H9 (cell line): Measurements from ENCODE around the gene APPL1. TPM values are rescaled to one million over a fixed set of nuclear protein-coding genes. Genes with fewer than 3 reads are reported as not detected.

Experiments
- DNase-seq: peaks from one replicate; pipeline ENCODE4 v3.0.0-alpha.2; 2017
- H2AFZ ChIP-seq: one replicate; pipeline ENCODE4 v1.6.1; 2013; ENCODE audit warnings: mild to moderate bottlenecking, low read length, control low read depth, moderate library complexity
- H2AK5ac ChIP-seq: 2 replicates; pipeline ENCODE4 v1.6.1; 2013; ENCODE audit warnings: low read length, control low read depth, mixed read lengths; ENCODE audit not compliant: insufficient read length
- H2BK120ac ChIP-seq: one replicate; pipeline ENCODE4 v1.6.1; 2013; ENCODE audit warnings: low read depth, mild to moderate bottlenecking, low read length, control low read depth, inconsistent platforms; ENCODE audit not compliant: poor library complexity, severe bottlenecking
- H2BK12ac ChIP-seq: 2 replicates; pipeline ENCODE4 v1.6.1; 2013; ENCODE audit warnings: low read length, control low read depth, mixed read lengths, low read depth; ENCODE audit not compliant: insufficient read length
- H2BK15ac ChIP-seq: 2 replicates; pipeline ENCODE4 v1.6.1; 2013; ENCODE audit warnings: low read depth, low read length, control low read depth
- H2BK20ac ChIP-seq: one replicate; pipeline ENCODE4 v1.6.1; 2013; ENCODE audit warnings: low read depth, mild to moderate bottlenecking, low read length, control low read depth, inconsistent platforms; ENCODE audit not compliant: poor library complexity, severe bottlenecking
- H2BK5ac ChIP-seq: 2 replicates; pipeline ENCODE4 v1.6.1; 2013; ENCODE audit warnings: low read length, control low read depth, mixed read lengths; ENCODE audit not compliant: insufficient read length
- H3K14ac ChIP-seq: 2 replicates; pipeline ENCODE4 v1.6.1; 2013; ENCODE audit warnings: low read length, control low read depth; ENCODE audit not compliant: insufficient read depth
- H3K18ac ChIP-seq: 2 replicates; pipeline ENCODE4 v1.6.1; 2013; ENCODE audit warnings: low read depth, mild to moderate bottlenecking, mixed read lengths, low read length, control low read depth; ENCODE audit not compliant: insufficient read length
- H3K23ac ChIP-seq: 2 replicates; pipeline ENCODE4 v1.6.1; 2013; ENCODE audit warnings: low read length, control low read depth, mixed read lengths, low read depth; ENCODE audit not compliant: insufficient read length
- H3K23me2 ChIP-seq: 2 replicates; pipeline ENCODE4 v1.6.1; 2013; ENCODE audit warnings: low read depth, mild to moderate bottlenecking, mixed read lengths, low read length, control low read depth; ENCODE audit not compliant: insufficient read length, poor library complexity, severe bottlenecking
- H3K27ac ChIP-seq: 2 replicates; pipeline ENCODE4 v1.5.1; 2013; ENCODE audit warnings: low read length, control low read depth, mixed read lengths, low read depth; ENCODE audit not compliant: insufficient read length
- H3K27me3 ChIP-seq: 2 replicates; pipeline ENCODE4 v1.6.1; 2013; ENCODE audit warnings: low read length, control low read depth, inconsistent platforms; ENCODE audit not compliant: insufficient read depth
- H3K4ac ChIP-seq: 2 replicates; pipeline ENCODE4 v1.6.1; 2013; ENCODE audit warnings: low read depth, mild to moderate bottlenecking, control low read depth, inconsistent platforms, low read length, moderate library complexity
- H3K4me1 ChIP-seq: 2 replicates; pipeline ENCODE4 v1.6.1; 2013; ENCODE audit warnings: low read length, control low read depth, inconsistent platforms; ENCODE audit not compliant: insufficient read depth
- H3K4me2 ChIP-seq: 2 replicates; pipeline ENCODE4 v1.6.1; 2013; ENCODE audit warnings: low read length, control low read depth, mixed read lengths; ENCODE audit not compliant: insufficient read length, insufficient read depth
- H3K56ac ChIP-seq: 2 replicates; pipeline ENCODE4 v1.6.1; 2013; ENCODE audit warnings: low read depth, mild to moderate bottlenecking, mixed read lengths, low read length, control low read depth; ENCODE audit not compliant: insufficient read length
- H3K79me1 ChIP-seq: 2 replicates; pipeline ENCODE4 v1.6.1; 2013; ENCODE audit warnings: low read depth, mild to moderate bottlenecking, moderate library complexity, low read length, control low read depth, inconsistent platforms; ENCODE audit not compliant: insufficient read depth, poor library complexity, severe bottlenecking
- H3K79me2 ChIP-seq: 2 replicates; pipeline ENCODE4 v1.6.1; 2013; ENCODE audit warnings: low read length, control low read depth, inconsistent platforms; ENCODE audit not compliant: insufficient read depth
- H3K9ac ChIP-seq: 2 replicates; pipeline ENCODE4 v1.6.1; 2013; ENCODE audit warnings: low read length, control low read depth, mixed read lengths; ENCODE audit not compliant: insufficient read length; ENCODE audit errors: extremely low read depth
- H3K9me3 ChIP-seq: one replicate; pipeline ENCODE4 v1.6.1; 2013; ENCODE audit warnings: low read depth, low read length, inconsistent platforms; ENCODE audit not compliant: control insufficient read depth
- H3T11ph ChIP-seq: one replicate; pipeline ENCODE4 v1.6.1; 2013; ENCODE audit warnings: mild to moderate bottlenecking, low read length, control low read depth, inconsistent platforms
- H4K20me1 ChIP-seq: one replicate; pipeline ENCODE4 v1.6.1; 2013; ENCODE audit not compliant: control insufficient read depth, insufficient read length, insufficient read depth
- H4K5ac ChIP-seq: 2 replicates; pipeline ENCODE4 v1.6.1; 2013; ENCODE audit warnings: low read depth, mild to moderate bottlenecking, mixed read lengths, low read length, control low read depth; ENCODE audit not compliant: insufficient read length
- H4K8ac ChIP-seq: replicated peaks from 2 replicates; pipeline ENCODE4 v1.6.1; 2013; ENCODE audit warnings: low read length, control low read depth, mixed read lengths, low read depth; ENCODE audit not compliant: insufficient read length
- H4K91ac ChIP-seq: 2 replicates; pipeline ENCODE4 v1.6.1; 2013; ENCODE audit warnings: low read depth, mild to moderate bottlenecking, moderate library complexity, mixed read lengths, low read length, control low read depth; ENCODE audit not compliant: insufficient read length
- H3K27ac Mint-ChIP-seq, 3 experiments: 2 replicates in 2 of 3; 3 replicates in 1 of 3; pipeline ENCODE4 v1.8.0; 2020 to 2021; ENCODE audit warnings: mixed read lengths in 3 of 3, mild to moderate bottlenecking in 1 of 3, moderate library complexity in 1 of 3
- H3K27me3 Mint-ChIP-seq: 2 replicates; pipeline ENCODE4 v1.8.0; 2021; ENCODE audit warnings: low read depth, mild to moderate bottlenecking, moderate library complexity, mixed read lengths
- H3K36me3 Mint-ChIP-seq, 3 experiments: 2 replicates in 2 of 3; 3 replicates in 1 of 3; pipeline ENCODE4 v1.8.0; 2020 to 2021; ENCODE audit warnings: low read depth in 3 of 3, mixed read lengths in 3 of 3; ENCODE audit not compliant: insufficient read depth in 1 of 3
- H3K4me1 Mint-ChIP-seq, 2 experiments: 2 replicates each; pipeline ENCODE4 v1.8.0; 2020; ENCODE audit warnings: mixed read lengths in 2 of 2
- H3K4me3 Mint-ChIP-seq, 2 experiments: 2 replicates in 1 of 2; 3 replicates in 1 of 2; pipeline ENCODE4 v1.8.0; 2020 to 2021; ENCODE audit warnings: mild to moderate bottlenecking in 2 of 2, mixed read lengths in 2 of 2, moderate library complexity in 1 of 2
- H3K9me3 Mint-ChIP-seq, 2 experiments: 2 replicates in 1 of 2; 3 replicates in 1 of 2; pipeline ENCODE4 v1.8.0; 2020; ENCODE audit warnings: mild to moderate bottlenecking in 2 of 2, mixed read lengths in 2 of 2, moderate library complexity in 1 of 2
- WGBS: extraction: QIAGEN DNeasy Blood & Tissue Kit; methylation state at CpG from one replicate; pipeline ENCODE4 v1.1.7; 2013; ENCODE audit warnings: missing lambda C conversion rate, low lambda C conversion rate, mixed read lengths; ENCODE audit not compliant: insufficient read length; ENCODE audit errors: extremely low coverage; 5-methylcytosine and 5-hydroxymethylcytosine counted together
- total RNA-seq: library from RNA; stranded (reverse); gene quantifications from 2 replicates; pipeline ENCODE4 v1.2.1, GENCODE V29; 2021
- TF ChIP-seq, protein P1 (sequence below): fragments of 200-600 bp; sonication (generic); conservative IDR thresholded peaks from 3 replicates; pipeline ENCODE4 v1.8.0; 2021; ENCODE audit warnings: antibody characterized with exemption, mild to moderate bottlenecking

The APPL1 gene
- total RNA-seq, 1 experiment from 2014 or later = 34.4 TPM

DNA sequence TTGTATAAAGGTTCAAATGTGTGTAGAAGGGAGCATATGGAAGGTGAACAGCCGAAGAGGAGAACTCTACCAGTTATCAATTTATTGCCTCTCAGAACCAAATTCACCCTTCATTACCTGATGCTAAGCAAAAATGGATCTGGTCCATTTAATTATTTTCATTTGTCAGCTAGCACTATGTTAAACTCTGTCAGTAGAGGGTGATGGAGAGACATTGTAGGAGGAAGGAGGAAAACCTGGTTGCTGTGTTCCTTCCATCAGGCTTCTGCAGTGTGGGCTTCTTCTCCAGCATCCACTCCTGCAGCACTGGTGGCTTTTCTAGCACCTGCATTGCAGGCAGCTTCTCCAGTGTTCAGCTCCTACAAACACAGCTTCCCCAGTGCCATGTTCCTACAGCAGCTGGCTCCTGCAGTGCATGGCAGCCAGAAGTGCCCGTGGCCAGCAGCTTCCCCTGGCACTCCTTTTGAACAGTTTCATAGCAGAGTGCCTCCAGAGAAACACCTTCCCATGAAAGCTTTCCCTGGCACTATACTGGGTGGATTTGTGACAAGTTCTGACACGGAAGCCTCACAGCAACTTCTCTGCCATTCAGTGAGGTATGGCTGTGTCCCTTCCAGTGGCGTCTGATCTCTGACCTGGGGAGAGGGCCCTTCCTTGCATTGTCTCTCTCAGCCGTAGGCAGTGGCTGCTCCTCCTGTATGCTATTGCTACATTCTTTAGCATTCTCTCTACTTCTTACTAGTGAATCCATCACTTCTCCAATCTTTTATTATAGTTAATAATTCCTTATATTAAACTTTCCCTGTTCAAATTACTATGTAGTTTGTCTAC is 47.7 kb upstream of the APPL1 start:
- no peak overlapping the region for H4K8ac ChIP-seq
- no peak overlapping the region for H2AK5ac ChIP-seq
- no peak overlapping the region for H3K4me2 ChIP-seq
- no peak overlapping the region for H2BK15ac ChIP-seq
- no peak overlapping the region for H3K4ac ChIP-seq
- Mint-ChIP-seq H3K9me3 (peaks cover 3 to 6% of the 10 kb centered on the region in 2 experiments; a peak in 2 of 5 replicates), H3K36me3 (peaks cover 0 to 2% (median 0%) of the 10 kb centered on the region in 3 experiments; a peak in 3 of 7 replicates), H3K27ac (no peak overlapping the region), H3K4me1 (peaks cover 8% of the 10 kb centered on the region in 2 experiments), H3K4me3 (no peak overlapping the region), H3K27me3 (peaks cover 1% of the 10 kb centered on the region; the same call in 1 of the 2 replicates)
- no peak overlapping the region for H4K91ac ChIP-seq
- H2BK20ac ChIP-seq = no peak overlapping the region
- no peaks in the 10 kb centered on the region for H3K4me1 ChIP-seq
- no peaks in the 10 kb centered on the region for H3K23me2 ChIP-seq
- H2BK12ac ChIP-seq = no peak overlapping the region
- no peak overlapping the region for H3K27ac ChIP-seq
- H3K79me2 ChIP-seq = no peaks in the 10 kb centered on the region
- no CpG with 5 or more reads among the region's 5 CpGs for WGBS
- TF ChIP-seq, protein P1, sequence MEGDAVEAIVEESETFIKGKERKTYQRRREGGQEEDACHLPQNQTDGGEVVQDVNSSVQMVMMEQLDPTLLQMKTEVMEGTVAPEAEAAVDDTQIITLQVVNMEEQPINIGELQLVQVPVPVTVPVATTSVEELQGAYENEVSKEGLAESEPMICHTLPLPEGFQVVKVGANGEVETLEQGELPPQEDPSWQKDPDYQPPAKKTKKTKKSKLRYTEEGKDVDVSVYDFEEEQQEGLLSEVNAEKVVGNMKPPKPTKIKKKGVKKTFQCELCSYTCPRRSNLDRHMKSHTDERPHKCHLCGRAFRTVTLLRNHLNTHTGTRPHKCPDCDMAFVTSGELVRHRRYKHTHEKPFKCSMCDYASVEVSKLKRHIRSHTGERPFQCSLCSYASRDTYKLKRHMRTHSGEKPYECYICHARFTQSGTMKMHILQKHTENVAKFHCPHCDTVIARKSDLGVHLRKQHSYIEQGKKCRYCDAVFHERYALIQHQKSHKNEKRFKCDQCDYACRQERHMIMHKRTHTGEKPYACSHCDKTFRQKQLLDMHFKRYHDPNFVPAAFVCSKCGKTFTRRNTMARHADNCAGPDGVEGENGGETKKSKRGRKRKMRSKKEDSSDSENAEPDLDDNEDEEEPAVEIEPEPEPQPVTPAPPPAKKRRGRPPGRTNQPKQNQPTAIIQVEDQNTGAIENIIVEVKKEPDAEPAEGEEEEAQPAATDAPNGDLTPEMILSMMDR = peak; percentile 72
- no peak for DNase-seq
- no peak overlapping the region for H2BK120ac ChIP-seq
- no peak overlapping the region for H2AFZ ChIP-seq
- no peak overlapping the region for H3K23ac ChIP-seq
- no peak overlapping the region for H2BK5ac ChIP-seq
- H3K14ac ChIP-seq = no peak overlapping the region
- no peaks in the 10 kb centered on the region for H3K9me3 ChIP-seq
- no peak overlapping the region for H3K56ac ChIP-seq
- no peak overlapping the region for H3T11ph ChIP-seq
- H4K5ac ChIP-seq = no peak overlapping the region
- no peaks in the 10 kb centered on the region for H4K20me1 ChIP-seq
- H3K9ac ChIP-seq = no peak overlapping the region
- no peak overlapping the region for H3K18ac ChIP-seq
- no peaks in the 10 kb centered on the region for H3K79me1 ChIP-seq
- no peaks in the 10 kb centered on the region for H3K27me3 ChIP-seq
